A549 (cell line): ENCODE results near the gene SRPK2. TPM values are rescaled to one million over a fixed set of nuclear protein-coding genes. Genes with fewer than 3 reads are reported as not detected.

Experiments
- ATAC-seq, 2 experiments: fragments of 200-7000 bp in 1 of 2; fragments of >200 bp in 1 of 2; cut with Nextera tagmentation in 1 of 2; cut with Tn5 transposase in 1 of 2; 3 replicates each; pipeline versions ENCODE4 v1.8.0 to v1.9.1; 2018 to 2020; ENCODE audit warnings: mild to moderate bottlenecking in 1 of 2, moderate library complexity in 1 of 2
- CTCF ChIA-PET: fragments of 300-600 bp; sonication (Branson Sonifier 250); formaldehyde crosslinking; extraction: SDS; loops from one replicate; lab custom pipeline; 2021; ENCODE audit warnings: antibody characterized with exemption, inconsistent platforms; lab: Yijun Ruan, JAX
- POLR2A ChIA-PET: fragments of 350-600 bp; formaldehyde crosslinking; extraction: SDS; loops from one replicate; lab custom pipeline; 2021; ENCODE audit warnings: antibody characterized with exemption, inconsistent platforms; lab: Yijun Ruan, JAX
- DNase-seq, 2 experiments: peaks; one replicate each; pipeline versions ENCODE4 v3.0.0 to v3.0.0-alpha.2; 2011 to 2016; ENCODE audit warnings: low read depth in 1 of 2, low spot score in 1 of 2
- FAIRE-seq: peaks from 2 replicates; lab custom pipeline; 2011; peaks lifted over from hg19 to GRCh38; lab: Jason Lieb, UNC
- H3K27ac ChIP-seq, 2 experiments: fragments of >200 bp; sonication (Bioruptor Twin); formaldehyde crosslinking; 3 replicates each; pipeline ENCODE4 v1.5.1; 2016 to 2017
- H3K4me1 ChIP-seq: fragments of >200 bp; sonication (Bioruptor Twin); formaldehyde crosslinking; 3 replicates; pipeline ENCODE4 v1.6.1; 2016
- H3K4me2 ChIP-seq: fragments of >200 bp; sonication (Bioruptor Twin); formaldehyde crosslinking; 3 replicates; pipeline ENCODE4 v1.6.1; 2016
- H3K4me3 ChIP-seq: fragments of >200 bp; sonication (Bioruptor Twin); formaldehyde crosslinking; 3 replicates; pipeline ENCODE4 v1.5.1; 2016
- H3K9me3 ChIP-seq: fragments of >200 bp; sonication (Bioruptor Twin); formaldehyde crosslinking; 3 replicates; pipeline ENCODE4 v1.6.1; 2016
- BCL3 ChIP-seq: fragments of >200 bp; sonication (Bioruptor Twin); formaldehyde crosslinking; IDR thresholded peaks from 3 replicates; pipeline ENCODE4 v1.6.1; 2016
- CBX2 ChIP-seq: fragments of 200-600 bp; sonication (generic); IDR thresholded peaks from 2 replicates; pipeline ENCODE4 v1.6.1; 2016; ENCODE audit warnings: low read depth, mild to moderate bottlenecking, borderline replicate concordance
- CBX8 ChIP-seq: fragments of 200-600 bp; sonication (generic); IDR thresholded peaks from 2 replicates; pipeline ENCODE4 v1.6.1; 2016
- CEBPB ChIP-seq, 2 experiments: fragments of >200 bp in 1 of 2; sonication (Bioruptor Twin) in 1 of 2; formaldehyde crosslinking in 1 of 2; IDR thresholded peaks; 2 replicates each; pipeline ENCODE4 v1.6.1; 2012 to 2016
- CHD4 ChIP-seq: fragments of 200-600 bp; sonication (generic); IDR thresholded peaks from 2 replicates; pipeline ENCODE4 v1.6.1; 2016; ENCODE audit warnings: antibody characterized with exemption, mild to moderate bottlenecking, borderline replicate concordance
- E2F6 ChIP-seq: IDR thresholded peaks from 2 replicates; pipeline ENCODE4 v1.6.1; 2012; ENCODE audit warnings: low read depth, borderline replicate concordance
- ELK1 ChIP-seq: fragments of 150-350 bp; IDR thresholded peaks from 2 replicates; pipeline ENCODE4 v1.6.1; 2014; ENCODE audit warnings: low read depth, mild to moderate bottlenecking, low read length
- FOSB ChIP-seq: fragments of 250-450 bp; sonication (Bioruptor Pico); IDR thresholded peaks from 2 replicates; pipeline ENCODE4 v1.5.0; 2020; ENCODE audit warnings: mild to moderate bottlenecking, moderate library complexity
- GATA3 ChIP-seq: IDR thresholded peaks from 2 replicates; pipeline ENCODE4 v1.6.1; 2012; ENCODE audit warnings: borderline replicate concordance
- HES2 ChIP-seq: fragments of >200 bp; sonication (Bioruptor Twin); formaldehyde crosslinking; IDR thresholded peaks from 2 replicates; pipeline ENCODE4 v1.6.1; 2016
- HOXB13 ChIP-seq: fragments of 250-450 bp; sonication (Bioruptor Pico); IDR thresholded peaks from 2 replicates; pipeline ENCODE4 v1.5.0; 2020; ENCODE audit warnings: low read depth, mild to moderate bottlenecking, moderate library complexity
- JUN ChIP-seq, 2 experiments: fragments of >200 bp; sonication (Bioruptor Twin); formaldehyde crosslinking; IDR thresholded peaks; 2 replicates in 1 of 2; 3 replicates in 1 of 2; pipeline ENCODE4 v1.6.1; 2016 to 2017
- JUNB ChIP-seq: fragments of >200 bp; sonication (Bioruptor Twin); formaldehyde crosslinking; IDR thresholded peaks from 2 replicates; pipeline ENCODE4 v1.6.1; 2016
- MAFK ChIP-seq: fragments of 450-650 bp; IDR thresholded peaks from 2 replicates; pipeline ENCODE4 v1.6.1; 2014; ENCODE audit not compliant: partially characterized antibody
- PHF8 ChIP-seq: fragments of 200-600 bp; sonication (generic); IDR thresholded peaks from 2 replicates; pipeline ENCODE4 v1.6.1; 2016; ENCODE audit warnings: low read depth, mild to moderate bottlenecking, antibody characterized with exemption, moderate library complexity, borderline replicate concordance
- RAD21 ChIP-seq, 2 experiments: fragments of >200 bp in 1 of 2; sonication (Bioruptor Twin) in 1 of 2; formaldehyde crosslinking in 1 of 2; IDR thresholded peaks in 1 of 2; conservative IDR thresholded peaks in 1 of 2; 2 replicates in 1 of 2; 3 replicates in 1 of 2; pipeline ENCODE4 v1.6.1; 2012 to 2018; ENCODE audit warnings: inconsistent platforms in 1 of 2
- RARB ChIP-seq: fragments of 250-450 bp; sonication (Bioruptor Pico); IDR thresholded peaks from 2 replicates; pipeline ENCODE4 v1.8.0; 2021; ENCODE audit warnings: mild to moderate bottlenecking, moderate library complexity
- REST ChIP-seq: fragments of 200-600 bp; sonication (generic); IDR thresholded peaks from 2 replicates; pipeline ENCODE4 v1.6.1; 2016; ENCODE audit warnings: antibody characterized with exemption, mild to moderate bottlenecking, moderate library complexity
- RFX5 ChIP-seq: fragments of 450-650 bp; IDR thresholded peaks from 2 replicates; pipeline ENCODE4 v1.7.1; 2014; ENCODE audit warnings: antibody characterized with exemption, mild to moderate bottlenecking, moderate library complexity
- RNF2 ChIP-seq: fragments of 200-600 bp; sonication (generic); IDR thresholded peaks from 2 replicates; pipeline ENCODE4 v1.6.1; 2016; ENCODE audit warnings: low read depth, mild to moderate bottlenecking, antibody characterized with exemption, moderate library complexity, borderline replicate concordance
- SMC3 ChIP-seq: fragments of >200 bp; sonication (Bioruptor Twin); formaldehyde crosslinking; IDR thresholded peaks from 3 replicates; pipeline ENCODE4 v1.6.1; 2018; ENCODE audit warnings: inconsistent platforms
- WGBS: methylation state at CpG from one replicate; pipeline ENCODE4 v1.1.6; 2017; ENCODE audit errors: missing lambda C conversion rate; 5-methylcytosine and 5-hydroxymethylcytosine counted together
- polyA plus RNA-seq, 4 experiments: library from polyadenylated mRNA; depleted of rRNA in 3 of 4; stranded (reverse); fragments of >200 nt; fragmentation: RNase III in 1 of 4; extraction: RNeasy Plus Mini Kit Qiagen cat#74134 plus additional on column Dnase treatment in 1 of 4; gene quantifications; 2 replicates in 3 of 4; 3 replicates in 1 of 4; pipeline ENCODE4 v1.2.3, GENCODE V29; 2011 to 2017

The SRPK2 gene
- polyA plus RNA-seq, 2 of the 4 experiments (the other 2 are of a cell fraction), result 23.0 to 30.9 TPM

GRCh38 chr7:105244594-105244993 is 144.1 kb downstream of the SRPK2 start:
- DNase-seq (no peak), ATAC-seq (no peak), FAIRE-seq (no peak)
- Histone ChIP-seq H3K27ac (no peak overlapping the region), H3K4me3 (no peak overlapping the region), H3K4me1 (no peaks in the 10 kb centered on the region), H3K4me2 (no peak overlapping the region), H3K9me3 (no peaks in the 10 kb centered on the region)
- ChIA-PET CTCF (no interaction called here), POLR2A (no interaction called here)
- WGBS, result 94% methylated on average over 20 of the region's 28 CpGs
- TF ChIP-seq HES2, result no peak
- TF ChIP-seq HOXB13 (CRISPR knock-in tag), result no peak
- no peak for TF ChIP-seq PHF8
- TF ChIP-seq RNF2, result no peak
- TF ChIP-seq GATA3, result no peak
- no peak for TF ChIP-seq RFX5
- TF ChIP-seq CBX2, result no peak

- Histone ChIP-seq H3K4me1 (0 out of 3 replicates have a peak, but pooled peaks cover 5% of the 10 kb centered on the region), H3K27ac (no peak overlapping the region), H3K4me3 (no peak overlapping the region), H3K9me3 (no peaks in the 10 kb centered on the region), H3K4me2 (no peak overlapping the region)
- DNase-seq (no peak), ATAC-seq (no peak), FAIRE-seq (no peak)
- ChIA-PET POLR2A (no interaction called here), CTCF (interaction anchor here (0.8 kb wide), 1 partner anchor 10 kb away, joined by 4 read pairs; no protein-coding TSS in a partner anchor)
- WGBS, result 89% methylated on average over 3 of the region's 3 CpGs
- TF ChIP-seq GATA3 (no peak), SMC3 (no peak), BCL3 (no peak), ELK1 (no peak), RARB (CRISPR knock-in tag) (no peak), CBX8 (no peak), CEBPB (IDR thresholded peaks at IDR 0.05) (no peak), JUNB (no peak), RAD21 (conservative IDR thresholded peaks at IDR 0.05 in 1 of 2, IDR thresholded peaks at IDR 0.05 in 1 of 2) (no peak), HES2 (no peak), MAFK (no peak), E2F6 (no peak), CHD4 (no peak), FOSB (CRISPR knock-in tag) (no peak), JUN (IDR thresholded peaks at IDR 0.05) (no peak), REST (no peak), HOXB13 (CRISPR knock-in tag) (no peak)
These were observed 147.5 kb downstream of the SRPK2 start for GRCh38 chr7:105241198-105241597.
